ENCODE data around the gene PBX1. TPM values are rescaled to one million over a fixed set of nuclear protein-coding genes. Genes with fewer than 3 reads are reported as not detected.
A peak's percentile ranks its signal among the peaks of the same experiment; 100 is the strongest.

The PBX1 gene
- total and polyA plus RNA-seq, 2 donors (not counting 3 experiments of a cell fraction or from before 2014, with no cell fraction given), result 10.7 to 24.1 TPM

GRCh38 chr1:164794356-164794755 is 235.4 kb downstream of the PBX1 start:
- no peak for TF ChIP-seq FOS (IDR thresholded peaks at IDR 0.05; ENCODE audit: borderline replicate concordance, insufficient read depth, low read length)
- TF ChIP-seq JUN (IDR thresholded peaks at IDR 0.05; ENCODE audit: borderline replicate concordance, insufficient read depth, insufficient read length, low read depth), result no peak
- TF ChIP-seq MAX (IDR thresholded peaks at IDR 0.05; ENCODE audit: insufficient read depth, insufficient read length), result no peak
- TF ChIP-seq EZH2 (IDR thresholded peaks at IDR 0.05; ENCODE audit: borderline replicate concordance, low read depth, low read length, severe bottlenecking), result no peak
- no peak for TF ChIP-seq CTCF (IDR thresholded peaks at IDR 0.05; ENCODE audit: extremely low read depth in 1 of 2, insufficient read depth in 1 of 2, low read depth in 1 of 2, low read length in 2 of 2)
- TF ChIP-seq POLR2AphosphoS5 (IDR thresholded peaks at IDR 0.05; ENCODE audit: insufficient read depth, low read depth, low read length), result no peak
- TF ChIP-seq MYC (IDR thresholded peaks at IDR 0.05; ENCODE audit: low read depth, low read length), result no peak
- no peak for TF ChIP-seq POLR2A (IDR thresholded peaks at IDR 0.05; ENCODE audit: low read depth, low read length)
- no peak for TF ChIP-seq GATA2 (IDR thresholded peaks at IDR 0.05; ENCODE audit: insufficient read depth, insufficient read length, low read depth, low read length)
- dilution Hi-C loops (cut with MboI; ENCODE audit: extremely low pct_ligation_motif_present, low sequenced_read_pairs), result no loop called here
- H3K9ac ChIP-seq (replicated peaks; ENCODE audit: extremely low read depth, insufficient read depth, low read length), result no peak overlapping the region
- no TSS peak for BruUV-seq (replicated peaks)
- H3K27me3 ChIP-seq (ENCODE audit: control insufficient read depth in 2 of 2, insufficient read depth in 2 of 2, low read length in 2 of 2), result no peaks in the 10 kb centered on the region
- H4K20me1 ChIP-seq (replicated peaks; ENCODE audit: control insufficient read depth, extremely low read depth, insufficient read depth, low read length), result no peaks in the 10 kb centered on the region
- no peaks in the 10 kb centered on the region for H3K9me1 ChIP-seq (replicated peaks; ENCODE audit: control insufficient read depth, extremely low read depth, insufficient read depth, low read length)
- H3K79me2 ChIP-seq (ENCODE audit: control insufficient read depth, insufficient read depth, low read length), result no peaks in the 10 kb centered on the region
- no peaks in the 10 kb centered on the region for H3K36me3 ChIP-seq (ENCODE audit: control insufficient read depth in 2 of 2, extremely low read depth in 1 of 2, insufficient read depth in 2 of 2, low read length in 2 of 2)
- H3K4me3 ChIP-seq (replicated peaks in 1 of 3; ENCODE audit: insufficient read depth in 1 of 3, low read depth in 1 of 3, low read length in 3 of 3), result no peak overlapping the region
- FAIRE-seq, result peak; percentile 37
- CTCF ChIA-PET, result interaction anchor here (1.0 to 2.0 kb wide), 4 partner anchors 9 to 120 kb away, joined by 3 to 5 read pairs (median 4); no protein-coding TSS in a partner anchor
- no peak overlapping the region for H3K27ac ChIP-seq (ENCODE audit: insufficient read depth, low read depth, low read length)
- intact Hi-C loops (cut with micrococcal nuclease), result no loop called here
- H2AFZ ChIP-seq (ENCODE audit: low read depth, low read length), result no peak overlapping the region
- POLR2A ChIA-PET, result no interaction called here
- no peaks in the 10 kb centered on the region for H3K4me1 ChIP-seq (ENCODE audit: control insufficient read depth, extremely low read depth, insufficient read depth, low read length)
- peak; percentile 15 for DNase-seq (ENCODE audit: low read depth, low spot score)
- no peaks in the 10 kb centered on the region for H3K9me3 ChIP-seq (replicated peaks; ENCODE audit: control insufficient read depth, insufficient read depth, low read length)
- no peak overlapping the region for H3K4me2 ChIP-seq (ENCODE audit: insufficient read depth, low read length)
